Stomach (tissue), 9 donors: ENCODE measurements around the gene COX17. TPM values are rescaled to one million over a fixed set of nuclear protein-coding genes. Genes with fewer than 3 reads are reported as not detected.

ENCODE experiments used
- DNase-seq, 2 donors: peaks; one replicate each; pipeline versions ENCODE4 v3.0.0 to v3.0.0-alpha.2; 2013 to 2019
- H3K27ac ChIP-seq, 5 donors: fragments of 200-600 bp in 4 of 5; sonication (generic) in 4 of 5; one replicate each; pipeline ENCODE4 v1.5.1; 2013 to 2019; ENCODE audit warnings: mild to moderate bottlenecking in 1 of 5, moderate library complexity in 1 of 5
- H3K27me3 ChIP-seq, 3 donors: fragments of 200-600 bp; sonication (generic); one replicate each; pipeline ENCODE4 v1.5.1; 2017 to 2019; ENCODE audit warnings: mixed run types in 1 of 3
- H3K36me3 ChIP-seq, 4 donors: fragments of 200-600 bp; sonication (generic); 1 replicate in 3 of 4; 2 replicates in 1 of 4; pipeline ENCODE4 v1.5.1; 2016 to 2019
- H3K4me1 ChIP-seq, 4 donors: fragments of 200-600 bp; sonication (generic); one replicate each; pipeline ENCODE4 v1.5.1; 2016 to 2019
- H3K4me3 ChIP-seq, 4 donors: fragments of 200-600 bp; sonication (generic) in 3 of 4; one replicate each; pipeline ENCODE4 v1.5.1; 2016 to 2019; ENCODE audit warnings: mild to moderate bottlenecking in 1 of 4
- H3K9me3 ChIP-seq, 4 donors: fragments of 200-600 bp; sonication (generic); one replicate each; pipeline ENCODE4 v1.5.1; 2016 to 2019
- EP300 ChIP-seq: sonication (generic); formaldehyde crosslinking; IDR thresholded peaks from one replicate; pipeline ENCODE4 v1.6.1; 2017; ENCODE audit warnings: antibody characterized with exemption
- POLR2A ChIP-seq, 4 donors: fragments of 450-650 bp; IDR thresholded peaks; one replicate each; pipeline ENCODE4 v1.6.1; 2016; ENCODE audit warnings: antibody characterized with exemption in 4 of 4, control low read depth in 2 of 4, mild to moderate bottlenecking in 1 of 4, moderate library complexity in 1 of 4
- POLR2AphosphoS5 ChIP-seq, 3 donors: sonication (generic); formaldehyde crosslinking; IDR thresholded peaks; one replicate each; pipeline ENCODE4 v1.6.1; 2016; ENCODE audit warnings: antibody characterized with exemption in 3 of 3
- WGBS, 5 donors: extraction: QIAGEN DNeasy Blood & Tissue Kit in 3 of 5; methylation state at CpG; one replicate each; pipeline versions ENCODE4 v1.1.5 to v1.1.7; 2013 to 2018; 5-methylcytosine and 5-hydroxymethylcytosine counted together
- intact Hi-C: fragments of 100-400 bp; cut with DNase I; formaldehyde crosslinking; loops from one replicate; pipeline ENCODE4 v1.15.1; 2023; ENCODE audit warnings: low total_unique reads
- polyA plus RNA-seq, 3 donors: library from polyadenylated mRNA; stranded (reverse); fragments of 200-250 nt; gene quantifications; one replicate each; pipeline ENCODE4 v1.2.3, GENCODE V29; 2013
- total RNA-seq, 5 donors: library from RNA; depleted of rRNA; stranded (reverse); fragments of >200 nt; gene quantifications; one replicate each; pipeline versions ENCODE4 v1.1.0 to v1.2.3, GENCODE V29; 2014 to 2016
- TF ChIP-seq, protein P1 (sequence below), 7 experiments: fragments of 450-650 bp in 4 of 7; fragments of 200-600 bp in 3 of 7; sonication (generic) in 3 of 7; IDR thresholded peaks; one replicate each; pipeline ENCODE4 v1.5.1; 2016 to 2019; ENCODE audit warnings: antibody characterized with exemption in 7 of 7, control low read depth in 2 of 7, mild to moderate bottlenecking in 1 of 7
- donor health status: healthy with polysubstance abuse.
- donor health status: Bipolar disorder and iron deficiency.
- donor health status: healthy.

The COX17 gene
- total and polyA plus RNA-seq, 8 donors: 28.6 to 184 (median 57.5) TPM

DNA sequence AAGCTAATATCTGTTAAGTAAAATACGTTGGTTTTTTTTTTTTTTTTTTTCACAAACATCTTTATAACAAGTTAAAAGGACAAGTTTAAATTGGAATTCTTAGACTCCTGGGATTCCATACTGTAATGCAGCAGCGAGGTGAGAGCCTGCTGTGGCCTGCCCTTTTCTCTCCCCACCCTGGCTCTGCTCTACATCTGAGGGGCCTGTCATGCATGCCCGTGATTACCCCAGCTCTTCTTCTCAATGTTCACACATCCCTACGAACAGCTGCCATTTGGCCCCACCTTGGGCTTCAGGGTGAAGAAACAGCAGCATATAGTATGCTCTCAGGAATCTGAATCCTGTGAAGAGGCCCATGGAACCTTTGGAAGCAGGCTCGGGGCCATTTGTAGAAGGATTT, 40.3 kb upstream of the COX17 start:
- H3K4me1 ChIP-seq: peaks cover 0 to 8% (median 0%) of the 10 kb centered on the region in 4 donors
- H3K9me3 ChIP-seq: no peaks in the 10 kb centered on the region
- H3K4me3 ChIP-seq: no peak overlapping the region
- no peak overlapping the region for H3K27ac ChIP-seq
- H3K36me3 ChIP-seq: peaks cover 0 to 36% (median 12%) of the 10 kb centered on the region in 4 donors
- 70 to 82% (median 74%) methylated on average over 5 of the region's 5 CpGs for WGBS, 5 donors
- TF ChIP-seq POLR2A (IDR thresholded peaks at IDR 0.05): no peak
- TF ChIP-seq POLR2AphosphoS5 (IDR thresholded peaks at IDR 0.05): no peak
- TF ChIP-seq, protein P1, sequence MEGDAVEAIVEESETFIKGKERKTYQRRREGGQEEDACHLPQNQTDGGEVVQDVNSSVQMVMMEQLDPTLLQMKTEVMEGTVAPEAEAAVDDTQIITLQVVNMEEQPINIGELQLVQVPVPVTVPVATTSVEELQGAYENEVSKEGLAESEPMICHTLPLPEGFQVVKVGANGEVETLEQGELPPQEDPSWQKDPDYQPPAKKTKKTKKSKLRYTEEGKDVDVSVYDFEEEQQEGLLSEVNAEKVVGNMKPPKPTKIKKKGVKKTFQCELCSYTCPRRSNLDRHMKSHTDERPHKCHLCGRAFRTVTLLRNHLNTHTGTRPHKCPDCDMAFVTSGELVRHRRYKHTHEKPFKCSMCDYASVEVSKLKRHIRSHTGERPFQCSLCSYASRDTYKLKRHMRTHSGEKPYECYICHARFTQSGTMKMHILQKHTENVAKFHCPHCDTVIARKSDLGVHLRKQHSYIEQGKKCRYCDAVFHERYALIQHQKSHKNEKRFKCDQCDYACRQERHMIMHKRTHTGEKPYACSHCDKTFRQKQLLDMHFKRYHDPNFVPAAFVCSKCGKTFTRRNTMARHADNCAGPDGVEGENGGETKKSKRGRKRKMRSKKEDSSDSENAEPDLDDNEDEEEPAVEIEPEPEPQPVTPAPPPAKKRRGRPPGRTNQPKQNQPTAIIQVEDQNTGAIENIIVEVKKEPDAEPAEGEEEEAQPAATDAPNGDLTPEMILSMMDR (IDR thresholded peaks at IDR 0.05): no peak
- no peak for TF ChIP-seq EP300
- DNase-seq: no peak
- no peaks in the 10 kb centered on the region for H3K27me3 ChIP-seq
- intact Hi-C loops: no loop called here

DNA sequence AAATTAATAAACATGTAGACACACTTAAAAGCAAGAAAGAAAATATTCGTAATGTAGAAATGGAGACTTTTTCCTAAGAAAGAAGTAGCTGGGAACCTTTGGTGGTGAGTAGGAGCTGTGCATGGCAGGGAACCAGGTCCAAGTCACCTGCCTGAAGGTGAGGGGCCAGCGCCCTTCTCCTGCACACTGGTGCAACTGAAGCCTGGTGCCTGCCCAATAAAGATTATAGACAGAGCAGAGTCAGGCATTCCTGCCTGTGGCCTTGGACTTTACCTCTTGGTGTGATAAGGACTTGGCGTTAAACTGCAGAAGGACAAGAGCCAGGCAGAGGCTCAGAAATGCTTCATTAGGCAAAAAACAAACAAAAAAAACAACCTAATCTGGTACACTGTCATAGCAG, 39.8 kb upstream of the COX17 start:
- intact Hi-C loops: no loop called here
- 29 to 69% (median 64%) methylated on average over 3 of the region's 3 CpGs for WGBS, 5 donors
- no peaks in the 10 kb centered on the region for H3K27me3 ChIP-seq
- peak; percentile 32 to 57 for DNase-seq
- H3K9me3 ChIP-seq: no peaks in the 10 kb centered on the region
- H3K36me3 ChIP-seq: peaks cover 0 to 38% (median 12%) of the 10 kb centered on the region in 4 donors
- peak overlapping the region in 1 of 5 donors; percentile 41 for H3K27ac ChIP-seq
- no peak overlapping the region for H3K4me3 ChIP-seq
- peaks cover 0 to 8% (median 0%) of the 10 kb centered on the region in 4 donors for H3K4me1 ChIP-seq
- TF ChIP-seq POLR2AphosphoS5 (IDR thresholded peaks at IDR 0.05) (peak in 1 of 3 donors; percentile 61), EP300 (no peak), POLR2A (IDR thresholded peaks at IDR 0.05) (no peak)
- TF ChIP-seq, protein P1 (IDR thresholded peaks at IDR 0.05): no peak

DNA sequence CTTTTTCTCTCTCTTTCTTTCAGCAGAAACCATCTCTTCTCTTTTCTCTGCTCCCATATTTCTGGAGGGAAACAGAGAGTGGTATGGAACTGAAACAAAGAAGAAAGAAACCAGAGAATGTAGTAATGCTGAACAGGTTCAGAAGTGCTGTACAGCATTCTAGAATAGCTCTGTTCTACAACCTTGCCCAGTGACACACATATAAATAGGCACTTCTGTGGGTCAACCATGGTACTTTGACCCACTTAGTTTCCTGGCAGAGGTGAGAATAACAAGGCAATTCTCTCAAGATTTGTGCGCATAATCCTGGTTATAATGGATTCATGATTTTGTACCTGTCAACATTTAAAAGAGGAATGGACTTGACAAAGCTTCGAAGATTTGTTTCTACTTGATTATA, 37.9 kb upstream of the COX17 start:
- no peak for TF ChIP-seq POLR2AphosphoS5 (IDR thresholded peaks at IDR 0.05)
- no peak for TF ChIP-seq EP300
- TF ChIP-seq, protein P1 (IDR thresholded peaks at IDR 0.05): no peak
- TF ChIP-seq POLR2A (IDR thresholded peaks at IDR 0.05): no peak
- 93 to 100% (median 98%) methylated on average over 2 of the region's 2 CpGs for WGBS, 5 donors
- Histone ChIP-seq H3K27me3 (no peaks in the 10 kb centered on the region), H3K9me3 (no peaks in the 10 kb centered on the region), H3K27ac (no peak overlapping the region), H3K4me3 (no peak overlapping the region), H3K4me1 (peaks cover 0 to 8% (median 0%) of the 10 kb centered on the region in 4 donors), H3K36me3 (peaks cover 0 to 47% (median 14%) of the 10 kb centered on the region in 4 donors)
- intact Hi-C loops: no loop called here
- DNase-seq: no peak

DNA sequence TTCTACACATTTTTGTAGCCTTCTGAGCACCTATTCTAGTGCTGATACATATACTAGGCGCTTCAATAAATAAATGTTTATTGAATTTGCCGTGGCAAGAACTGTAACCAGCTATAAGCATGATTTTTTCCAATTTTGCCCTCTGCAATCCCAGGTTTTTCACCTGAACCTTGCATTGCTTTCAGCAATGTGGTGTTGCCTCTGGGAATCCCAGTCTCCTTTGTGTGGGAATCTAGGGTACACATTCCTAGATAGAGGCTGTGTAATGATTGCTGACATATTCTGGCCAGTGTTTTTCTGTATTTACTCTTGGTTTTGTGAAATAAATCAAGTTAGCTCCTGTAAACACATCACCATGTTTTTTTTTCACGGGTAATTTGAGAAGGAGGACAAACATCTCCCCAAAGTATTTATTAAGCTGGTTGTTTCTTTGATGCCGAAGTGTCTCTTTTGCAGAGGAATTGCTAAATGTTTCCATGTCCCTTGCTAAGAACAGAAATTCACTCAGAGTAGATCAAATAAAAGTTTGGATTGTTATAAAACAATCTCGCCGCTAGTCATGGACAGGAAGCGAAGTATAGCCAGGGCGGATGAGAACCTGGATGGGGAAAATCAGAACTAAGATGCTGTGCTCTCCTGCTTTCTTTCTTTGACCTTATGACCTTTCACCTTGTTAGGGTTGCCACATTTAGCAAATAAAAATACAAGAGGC, 26.8 kb upstream of the COX17 start:
- H3K36me3 ChIP-seq: peaks cover 0 to 4% (median 0%) of the 10 kb centered on the region in 4 donors
- WGBS, 5 donors: 25 to 59% (median 36%) methylated on average over 8 of the region's 8 CpGs
- peaks cover 7 to 37% (median 23%) of the 10 kb centered on the region in 4 donors for H3K4me1 ChIP-seq
- H3K4me3 ChIP-seq: peak overlapping the region; percentile 59 to 76 (median 59)
- no peaks in the 10 kb centered on the region for H3K27me3 ChIP-seq
- H3K9me3 ChIP-seq: no peaks in the 10 kb centered on the region
- intact Hi-C loops: no loop called here
- TF ChIP-seq EP300 (no peak), POLR2A (IDR thresholded peaks at IDR 0.05) (no peak), POLR2AphosphoS5 (IDR thresholded peaks at IDR 0.05) (no peak)
- TF ChIP-seq, protein P1 (IDR thresholded peaks at IDR 0.05): no peak
- peak in 1 of 2 donors; percentile 15 for DNase-seq
- peak overlapping the region in 3 of 5 donors; percentile 30 to 86 (median 60) for H3K27ac ChIP-seq
